ENCODE data around the gene GRM7. TPM values are rescaled to one million over a fixed set of nuclear protein-coding genes. Genes with fewer than 3 reads are reported as not detected.

The GRM7 gene
- polyA plus RNA-seq, 1 donor from 2014 or later: 23.8 TPM

GRCh38 chr3:7146529-7146928 is 285.6 kb downstream of the GRM7 start:
- H4K20me1 ChIP-seq (ENCODE audit: insufficient read depth): no peaks in the 10 kb centered on the region
- H3K27me3 ChIP-seq (ENCODE audit: insufficient read depth, low read depth, low read length): no peaks in the 10 kb centered on the region
- TF ChIP-seq CTCF (IDR thresholded peaks at IDR 0.05; ENCODE audit: poor library complexity, severe bottlenecking) (no peak), SMC3 (conservative IDR thresholded peaks at IDR 0.05; ENCODE audit: poor library complexity) (no peak), MXI1 (conservative IDR thresholded peaks at IDR 0.05; ENCODE audit: poor library complexity, severe bottlenecking) (no peak), REST (IDR thresholded peaks at IDR 0.05; ENCODE audit: borderline replicate concordance) (no peak), RAD21 (conservative IDR thresholded peaks at IDR 0.05) (no peak), POLR2AphosphoS5 (IDR thresholded peaks at IDR 0.05) (no peak), EP300 (conservative IDR thresholded peaks at IDR 0.05; ENCODE audit: poor library complexity, severe bottlenecking) (no peak), TAF1 (IDR thresholded peaks at IDR 0.05; ENCODE audit: low read depth) (no peak), EZH2 (IDR thresholded peaks at IDR 0.05; ENCODE audit: borderline replicate concordance, insufficient read depth, low read length, poor library complexity, severe bottlenecking) (no peak)
- no peak overlapping the region for H3K4me2 ChIP-seq (ENCODE audit: low read length)
- no peaks in the 10 kb centered on the region for H3F3A ChIP-seq (ENCODE audit: insufficient read depth, low read length, poor library complexity, severe bottlenecking)
- no peaks in the 10 kb centered on the region for H3K9me3 ChIP-seq (ENCODE audit: low read length)
- H2AFZ ChIP-seq (ENCODE audit: low read depth, low read length): no peak overlapping the region
- H3K9me2 ChIP-seq (ENCODE audit: insufficient read depth, low read length): no peaks in the 10 kb centered on the region
- no peak overlapping the region for H3K9ac ChIP-seq (ENCODE audit: low read length)
- H3K79me2 ChIP-seq (replicated peaks; ENCODE audit: insufficient read depth, low read length): no peaks in the 10 kb centered on the region
- no peak overlapping the region for H3K4me3 ChIP-seq (ENCODE audit: low read length)
- no peak overlapping the region for H3K27ac ChIP-seq (ENCODE audit: low read length)
- no peaks in the 10 kb centered on the region for H3K36me3 ChIP-seq (ENCODE audit: insufficient read depth, low read length)

DNA sequence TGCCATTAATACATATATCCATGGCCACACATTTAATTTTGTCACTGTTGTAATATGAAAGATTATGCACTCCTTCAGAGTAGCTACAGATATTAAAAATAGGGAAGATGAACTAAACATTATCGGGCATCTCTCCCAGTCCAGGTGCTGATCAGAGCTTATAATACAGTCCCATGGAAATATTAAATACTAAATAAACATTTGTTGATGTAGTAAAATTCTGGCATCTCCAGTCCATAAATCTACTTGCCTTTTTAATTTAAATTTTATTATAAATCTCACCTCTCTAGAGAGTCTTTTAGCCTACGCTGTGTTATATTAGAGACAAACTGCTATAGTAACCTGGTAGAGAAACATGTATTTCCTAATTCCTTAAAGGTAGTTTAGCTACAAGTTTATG is 297.6 kb downstream of the GRM7 start:
- Histone ChIP-seq H3K79me2 (replicated peaks; ENCODE audit: insufficient read depth, low read length) (no peaks in the 10 kb centered on the region), H2AFZ (ENCODE audit: low read depth, low read length) (no peak overlapping the region), H3K9me3 (ENCODE audit: low read length) (no peaks in the 10 kb centered on the region), H3K27me3 (ENCODE audit: insufficient read depth, low read depth, low read length) (no peaks in the 10 kb centered on the region), H3K4me3 (ENCODE audit: low read length) (no peak overlapping the region), H3K9ac (ENCODE audit: low read length) (no peak overlapping the region), H3K4me2 (ENCODE audit: low read length) (no peak overlapping the region), H3K9me2 (ENCODE audit: insufficient read depth, low read length) (no peaks in the 10 kb centered on the region), H3K27ac (ENCODE audit: low read length) (no peak overlapping the region), H4K20me1 (ENCODE audit: insufficient read depth) (no peaks in the 10 kb centered on the region), H3F3A (ENCODE audit: insufficient read depth, low read length, poor library complexity, severe bottlenecking) (no peaks in the 10 kb centered on the region), H3K36me3 (ENCODE audit: insufficient read depth, low read length) (no peaks in the 10 kb centered on the region)
- TF ChIP-seq EP300 (conservative IDR thresholded peaks at IDR 0.05; ENCODE audit: poor library complexity, severe bottlenecking) (no peak), EZH2 (IDR thresholded peaks at IDR 0.05; ENCODE audit: borderline replicate concordance, insufficient read depth, low read length, poor library complexity, severe bottlenecking) (no peak), REST (IDR thresholded peaks at IDR 0.05; ENCODE audit: borderline replicate concordance) (no peak), RAD21 (conservative IDR thresholded peaks at IDR 0.05) (no peak), CTCF (IDR thresholded peaks at IDR 0.05; ENCODE audit: poor library complexity, severe bottlenecking) (no peak), SMC3 (conservative IDR thresholded peaks at IDR 0.05; ENCODE audit: poor library complexity) (no peak), POLR2AphosphoS5 (IDR thresholded peaks at IDR 0.05) (no peak), MXI1 (conservative IDR thresholded peaks at IDR 0.05; ENCODE audit: poor library complexity, severe bottlenecking) (no peak), TAF1 (IDR thresholded peaks at IDR 0.05; ENCODE audit: low read depth) (no peak)
